IMR-90 (cell line): ENCODE data around the gene AGBL2. TPM values are rescaled to one million over a fixed set of nuclear protein-coding genes. Genes with fewer than 3 reads are reported as not detected.

Experiments used
- ATAC-seq: fragments of 200-7000 bp; cut with Tn5 transposase; 2 replicates; pipeline ENCODE4 v1.9.1; 2020; ENCODE audit warnings: low read depth, mild to moderate bottlenecking, moderate library complexity
- BruUV-seq: library from RNA; stranded (reverse); fragments of 400-500 nt; replicated peaks from 2 replicates; lab custom pipeline; 2021; lab: Mats Ljungman, UMichigan
- CTCF ChIA-PET: fragments of 300-600 bp; formaldehyde crosslinking; extraction: SDS; loops from one replicate; lab custom pipeline; 2021; ENCODE audit warnings: antibody characterized with exemption; lab: Yijun Ruan, JAX
- POLR2A ChIA-PET: fragments of 300-600 bp; sonication (Branson Sonifier 250); formaldehyde crosslinking; loops from one replicate; lab custom pipeline; 2022; ENCODE audit warnings: antibody characterized with exemption; ENCODE audit not compliant: unreplicated experiment; lab: Charles Lee
- DNase-seq: peaks from one replicate; pipeline ENCODE4 v3.0.0; 2013
- H2AFZ ChIP-seq: replicated peaks from 2 replicates; pipeline ENCODE3; 2013; ENCODE audit warnings: low read length, mild to moderate bottlenecking; ENCODE audit not compliant: poor library complexity
- H2AK5ac ChIP-seq: 2 replicates; pipeline ENCODE4 v1.6.1; 2013; ENCODE audit warnings: low read depth, low read length, inconsistent platforms
- H2AK9ac ChIP-seq: replicated peaks from 2 replicates; pipeline ENCODE3; 2013; ENCODE audit warnings: mild to moderate bottlenecking, low read depth, low read length, moderate library complexity; ENCODE audit not compliant: poor library complexity
- H2BK120ac ChIP-seq: 2 replicates; pipeline ENCODE4 v1.6.1; 2013; ENCODE audit warnings: low read depth, low read length, inconsistent platforms
- H2BK15ac ChIP-seq: 3 replicates; pipeline ENCODE4 v1.6.1; 2013; ENCODE audit warnings: low read depth, low read length, inconsistent platforms
- H2BK20ac ChIP-seq: 2 replicates; pipeline ENCODE4 v1.6.1; 2013; ENCODE audit warnings: low read depth, mild to moderate bottlenecking, inconsistent platforms, low read length, moderate library complexity
- H2BK5ac ChIP-seq: 2 replicates; pipeline ENCODE4 v1.6.1; 2013; ENCODE audit warnings: mild to moderate bottlenecking, low read depth, low read length, inconsistent platforms; ENCODE audit not compliant: poor library complexity, severe bottlenecking
- H3K14ac ChIP-seq: replicated peaks from 2 replicates; pipeline ENCODE4 v1.6.1; 2013; ENCODE audit warnings: low read depth, low read length, inconsistent platforms
- H3K18ac ChIP-seq: 2 replicates; pipeline ENCODE4 v1.6.1; 2013; ENCODE audit warnings: low read depth, low read length, control low read depth
- H3K23ac ChIP-seq: 2 replicates; pipeline ENCODE4 v1.6.1; 2013; ENCODE audit warnings: low read depth, low read length, inconsistent platforms
- H3K27ac ChIP-seq: 2 replicates; pipeline ENCODE4 v1.5.1; 2013; ENCODE audit warnings: mild to moderate bottlenecking, control low read depth, low read length; ENCODE audit not compliant: insufficient read depth
- H3K27me3 ChIP-seq: 2 replicates; pipeline ENCODE4 v1.6.1; 2013; ENCODE audit warnings: low read length; ENCODE audit not compliant: control insufficient read depth, insufficient read depth
- H3K36me3 ChIP-seq: 2 replicates; pipeline ENCODE4 v1.6.1; 2013; ENCODE audit warnings: low read length, mixed read lengths; ENCODE audit not compliant: control insufficient read depth, insufficient read depth
- H3K4ac ChIP-seq: 2 replicates; pipeline ENCODE4 v1.6.1; 2013; ENCODE audit warnings: low read depth, low read length, inconsistent platforms
- H3K4me1 ChIP-seq: 2 replicates; pipeline ENCODE4 v1.6.1; 2013; ENCODE audit warnings: low read length, mixed read lengths; ENCODE audit not compliant: control insufficient read depth, insufficient read depth
- H3K4me2 ChIP-seq: 2 replicates; pipeline ENCODE4 v1.6.1; 2013; ENCODE audit warnings: low read depth, mild to moderate bottlenecking, control low read depth, low read length, moderate library complexity
- H3K4me3 ChIP-seq: 2 replicates; pipeline ENCODE4 v1.5.1; 2013; ENCODE audit warnings: low read depth, mild to moderate bottlenecking, control low read depth, low read length, moderate library complexity; ENCODE audit not compliant: insufficient read depth
- H3K56ac ChIP-seq: 2 replicates; pipeline ENCODE4 v1.6.1; 2013; ENCODE audit warnings: low read length, inconsistent platforms; ENCODE audit not compliant: insufficient read depth; ENCODE audit errors: extremely low read depth
- H3K79me1 ChIP-seq, 2 experiments: 2 replicates each; pipeline ENCODE4 v1.6.1; 2013; ENCODE audit warnings: low read length in 2 of 2, inconsistent platforms in 1 of 2, low read depth in 1 of 2
- H3K9ac ChIP-seq: 2 replicates; pipeline ENCODE4 v1.6.1; 2013; ENCODE audit warnings: low read depth, low read length, control low read depth
- H3K9me1 ChIP-seq: 2 replicates; pipeline ENCODE4 v1.6.1; 2013; ENCODE audit warnings: low read length, inconsistent platforms; ENCODE audit not compliant: insufficient read depth
- H3K9me3 ChIP-seq: 2 replicates; pipeline ENCODE4 v1.6.1; 2013; ENCODE audit warnings: low read length; ENCODE audit not compliant: control insufficient read depth, insufficient read depth
- H4K20me1 ChIP-seq: 2 replicates; pipeline ENCODE4 v1.6.1; 2013; ENCODE audit warnings: low read length, inconsistent platforms; ENCODE audit not compliant: insufficient read depth
- H4K5ac ChIP-seq: 2 replicates; pipeline ENCODE4 v1.6.1; 2013; ENCODE audit warnings: mild to moderate bottlenecking, low read depth, low read length, control low read depth
- H4K8ac ChIP-seq, 2 experiments: 2 replicates each; pipeline ENCODE4 v1.6.1; 2013; ENCODE audit warnings: low read depth in 2 of 2, low read length in 2 of 2, control low read depth in 1 of 2, inconsistent platforms in 1 of 2
- H4K91ac ChIP-seq: 2 replicates; pipeline ENCODE4 v1.6.1; 2013; ENCODE audit warnings: low read depth, low read length, inconsistent platforms; ENCODE audit not compliant: insufficient read depth
- BHLHE40 ChIP-seq: fragments of 150-350 bp; IDR thresholded peaks from 2 replicates; pipeline ENCODE4 v1.6.1; 2016; ENCODE audit warnings: mild to moderate bottlenecking, low read depth, low read length
- CEBPB ChIP-seq: IDR thresholded peaks from 2 replicates; pipeline ENCODE4 v1.6.1; 2012; ENCODE audit warnings: low read depth, low read length, improper control_type of control experiment
- FOS ChIP-seq: fragments of 150-350 bp; IDR thresholded peaks from 2 replicates; pipeline ENCODE4 v1.6.1; 2016; ENCODE audit warnings: low read depth, low read length
- MAFK ChIP-seq: IDR thresholded peaks from 2 replicates; pipeline ENCODE4 v1.6.1; 2012; ENCODE audit warnings: low read depth, low read length, improper control_type of control experiment
- MAZ ChIP-seq: IDR thresholded peaks from 2 replicates; pipeline ENCODE4 v1.6.1; 2012; ENCODE audit warnings: low read depth, mild to moderate bottlenecking, low read length, improper control_type of control experiment, moderate library complexity, borderline replicate concordance
- MXI1 ChIP-seq: IDR thresholded peaks from 2 replicates; pipeline ENCODE4 v1.6.1; 2012; ENCODE audit warnings: low read depth, mild to moderate bottlenecking, low read length, moderate library complexity, borderline replicate concordance
- NFE2L2 ChIP-seq: fragments of 150-350 bp; IDR thresholded peaks from 2 replicates; pipeline ENCODE4 v1.6.1; 2016; ENCODE audit warnings: low read depth, mild to moderate bottlenecking, low read length
- POLR2A ChIP-seq: IDR thresholded peaks from 2 replicates; pipeline ENCODE4 v1.6.1; 2012; ENCODE audit warnings: mild to moderate bottlenecking, low read depth, low read length
- RAD21 ChIP-seq: IDR thresholded peaks from 2 replicates; pipeline ENCODE4 v1.6.1; 2012; ENCODE audit warnings: low read length, improper control_type of control experiment
- RCOR1 ChIP-seq: IDR thresholded peaks from 2 replicates; pipeline ENCODE4 v1.6.1; 2012; ENCODE audit warnings: mild to moderate bottlenecking, low read length, improper control_type of control experiment; ENCODE audit not compliant: insufficient replicate concordance
- RFX5 ChIP-seq: IDR thresholded peaks from 2 replicates; pipeline ENCODE4 v1.8.0; 2012; ENCODE audit warnings: low read depth, mild to moderate bottlenecking, low read length, moderate library complexity
- WGBS, 2 experiments: methylation state at CpG; one replicate each; pipeline versions ENCODE4 v1.1.5 to v1.1.7; 2013; ENCODE audit warnings: missing lambda C conversion rate in 2 of 2; ENCODE audit not compliant: insufficient read length in 1 of 2; ENCODE audit errors: extremely low coverage in 2 of 2; 5-methylcytosine and 5-hydroxymethylcytosine counted together
- dilution Hi-C: fragments of 300-500 bp; cut with HindIII; formaldehyde crosslinking; loops from one replicate; pipeline ENCODE4 v1.14.3; 2018; ENCODE audit warnings: low sequenced_read_pairs; ENCODE audit not compliant: unreplicated experiment
- in situ Hi-C: fragments of 300-500 bp; cut with MboI; formaldehyde crosslinking; loops from 3 replicates; pipeline ENCODE4 v1.14.3; 2019; ENCODE audit warnings: low sequenced_read_pairs, inconsistent platforms, mixed read lengths
- intact Hi-C: fragments of 100-400 bp; cut with micrococcal nuclease; formaldehyde crosslinking; loops from 2 replicates; pipeline ENCODE4 v1.10.0; 2022
- polyA plus RNA-seq, 3 experiments: library from polyadenylated mRNA; depleted of rRNA; stranded (reverse); fragments of >200 nt; gene quantifications; 2 replicates each; pipeline ENCODE4 v1.2.3, GENCODE V29; 2012; ENCODE audit warnings: low replicate concordance in 1 of 3
- total RNA-seq: library from RNA; depleted of rRNA; stranded (reverse); fragments of >200 nt; gene quantifications from 2 replicates; pipeline ENCODE4 v1.2.3, GENCODE V29; 2012
- TF ChIP-seq, protein P1 (sequence below): fragments of 150-350 bp; IDR thresholded peaks from 2 replicates; pipeline ENCODE4 v1.6.1; 2016; ENCODE audit warnings: low read depth, mild to moderate bottlenecking, low read length, moderate library complexity, borderline replicate concordance

The AGBL2 gene
- total and polyA plus RNA-seq, 2 of the 4 experiments (the other 2 are of a cell fraction) = 0.36 to 1.2 TPM

DNA sequence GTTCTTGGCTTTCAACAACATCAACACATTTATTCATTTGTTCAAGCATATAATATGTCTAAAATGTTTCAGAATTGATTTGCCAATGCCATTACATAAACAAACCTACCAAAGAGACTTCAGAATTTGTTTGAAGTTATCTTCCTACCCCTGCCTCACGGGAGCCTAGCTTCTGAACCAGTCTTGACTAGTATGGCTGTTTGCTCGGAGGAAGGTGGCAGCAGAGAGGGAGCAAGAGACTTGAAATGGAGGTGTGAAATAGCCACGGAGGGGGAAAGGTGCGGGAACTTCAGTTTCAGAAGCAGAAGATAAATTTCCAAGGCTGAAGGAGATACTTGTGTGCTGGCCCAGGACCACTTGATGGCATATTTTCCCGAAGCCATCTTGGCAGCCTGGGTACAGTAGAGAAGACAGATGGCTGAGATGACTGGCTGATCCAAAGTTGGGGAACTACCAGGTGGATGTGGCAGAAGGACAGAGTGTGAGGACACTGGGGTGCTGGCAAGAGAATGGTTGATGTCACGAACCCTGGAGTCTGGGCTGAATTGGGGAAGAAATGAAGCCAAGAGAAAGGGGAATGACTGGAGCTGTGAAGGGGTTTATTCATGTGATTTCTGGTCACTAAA is 58.8 kb downstream of the AGBL2 start:
- CTCF ChIA-PET = interaction anchor here (0.6 kb wide), 1 partner anchor 203 kb away, joined by 3 read pairs; no protein-coding TSS in a partner anchor
- Histone ChIP-seq H3K36me3 (no peaks in the 10 kb centered on the region), H3K4me3 (no peak overlapping the region), H3K79me1 (no peaks in the 10 kb centered on the region), H3K9me3 (peaks cover 2% of the 10 kb centered on the region; the same call in 1 of the 2 replicates), H4K5ac (no peak overlapping the region), H3K9ac (no peak overlapping the region), H3K9me1 (no peaks in the 10 kb centered on the region), H3K56ac (no peak overlapping the region), H3K4ac (no peak overlapping the region), H2BK120ac (no peak overlapping the region), H3K27me3 (peaks cover 5% of the 10 kb centered on the region), H4K8ac (no peak overlapping the region), H2BK20ac (no peak overlapping the region), H2AFZ (no peak overlapping the region), H4K20me1 (no peaks in the 10 kb centered on the region), H4K91ac (no peak overlapping the region), H2BK15ac (no peak overlapping the region), H2BK5ac (no peak overlapping the region), H2AK9ac (no peak overlapping the region), H3K14ac (no peak overlapping the region), H3K27ac (no peak overlapping the region), H3K4me2 (no peak overlapping the region), H3K23ac (no peak overlapping the region), H2AK5ac (no peak overlapping the region), H3K4me1 (no peaks in the 10 kb centered on the region), H3K18ac (no peak overlapping the region)
- DNase-seq (no peak), ATAC-seq (no peak)
- in situ Hi-C loops = no loop called here
- no TSS peak for BruUV-seq
- POLR2A ChIA-PET = no interaction called here
- intact Hi-C loops = no loop called here
- 80% methylated on average over 1 of the region's 6 CpGs; no CpG with 5 or more reads in 1 of the 2 experiments for WGBS, 2 experiments
- dilution Hi-C loops = no loop called here
- TF ChIP-seq CEBPB = no peak
- no peak for TF ChIP-seq RFX5
- no peak for TF ChIP-seq NFE2L2
- TF ChIP-seq MAZ = no peak
- no peak for TF ChIP-seq BHLHE40
- TF ChIP-seq, protein P1, sequence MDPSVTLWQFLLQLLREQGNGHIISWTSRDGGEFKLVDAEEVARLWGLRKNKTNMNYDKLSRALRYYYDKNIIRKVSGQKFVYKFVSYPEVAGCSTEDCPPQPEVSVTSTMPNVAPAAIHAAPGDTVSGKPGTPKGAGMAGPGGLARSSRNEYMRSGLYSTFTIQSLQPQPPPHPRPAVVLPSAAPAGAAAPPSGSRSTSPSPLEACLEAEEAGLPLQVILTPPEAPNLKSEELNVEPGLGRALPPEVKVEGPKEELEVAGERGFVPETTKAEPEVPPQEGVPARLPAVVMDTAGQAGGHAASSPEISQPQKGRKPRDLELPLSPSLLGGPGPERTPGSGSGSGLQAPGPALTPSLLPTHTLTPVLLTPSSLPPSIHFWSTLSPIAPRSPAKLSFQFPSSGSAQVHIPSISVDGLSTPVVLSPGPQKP = no peak
- no peak for TF ChIP-seq MAFK
- no peak for TF ChIP-seq RAD21
- no peak for TF ChIP-seq POLR2A
- TF ChIP-seq FOS = no peak
- no peak for TF ChIP-seq MXI1
- no peak for TF ChIP-seq RCOR1
